Prostate gland (tissue), 2 donors: ENCODE results near the gene UBE2E2.

Experiments
- POLR2A ChIP-seq: fragments of 450-650 bp; IDR thresholded peaks from one replicate; pipeline ENCODE4 v1.6.1; 2016; ENCODE audit warnings: antibody characterized with exemption, mild to moderate bottlenecking
- POLR2AphosphoS5 ChIP-seq: sonication (generic); formaldehyde crosslinking; IDR thresholded peaks from one replicate; pipeline ENCODE4 v1.6.1; 2017; ENCODE audit warnings: antibody characterized with exemption
- TF ChIP-seq, protein P1 (sequence below), 4 experiments: fragments of 200-600 bp in 2 of 4; fragments of 450-650 bp in 2 of 4; sonication (generic) in 2 of 4; IDR thresholded peaks; 1 replicate in 3 of 4; 2 replicates in 1 of 4; pipeline ENCODE4 v1.5.1; 2016 to 2019; ENCODE audit warnings: antibody characterized with exemption in 4 of 4, mild to moderate bottlenecking in 2 of 4, moderate library complexity in 2 of 4

DNA sequence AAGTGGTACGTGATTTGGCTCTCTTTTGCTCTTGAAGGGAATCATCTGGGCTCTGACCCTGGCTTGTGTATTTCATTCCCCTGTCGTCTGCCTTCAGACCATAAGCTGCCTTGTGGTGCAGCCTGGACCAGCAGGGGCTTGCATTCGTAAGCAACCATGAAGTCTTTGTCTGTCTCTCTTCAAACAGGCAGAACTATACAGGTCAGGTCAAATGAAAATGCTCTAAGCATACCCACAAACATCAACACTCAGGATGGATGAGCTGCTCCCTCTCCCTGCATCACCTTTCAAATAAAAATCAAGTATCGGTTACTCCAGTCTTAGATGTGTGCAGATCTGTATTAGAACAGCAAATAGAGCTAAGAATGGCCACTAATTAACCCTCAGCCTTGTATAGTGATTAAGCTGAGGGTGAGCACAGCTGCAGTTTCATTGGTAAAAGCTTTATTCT, 334.0 kb downstream of the UBE2E2 start:
- TF ChIP-seq, protein P1, sequence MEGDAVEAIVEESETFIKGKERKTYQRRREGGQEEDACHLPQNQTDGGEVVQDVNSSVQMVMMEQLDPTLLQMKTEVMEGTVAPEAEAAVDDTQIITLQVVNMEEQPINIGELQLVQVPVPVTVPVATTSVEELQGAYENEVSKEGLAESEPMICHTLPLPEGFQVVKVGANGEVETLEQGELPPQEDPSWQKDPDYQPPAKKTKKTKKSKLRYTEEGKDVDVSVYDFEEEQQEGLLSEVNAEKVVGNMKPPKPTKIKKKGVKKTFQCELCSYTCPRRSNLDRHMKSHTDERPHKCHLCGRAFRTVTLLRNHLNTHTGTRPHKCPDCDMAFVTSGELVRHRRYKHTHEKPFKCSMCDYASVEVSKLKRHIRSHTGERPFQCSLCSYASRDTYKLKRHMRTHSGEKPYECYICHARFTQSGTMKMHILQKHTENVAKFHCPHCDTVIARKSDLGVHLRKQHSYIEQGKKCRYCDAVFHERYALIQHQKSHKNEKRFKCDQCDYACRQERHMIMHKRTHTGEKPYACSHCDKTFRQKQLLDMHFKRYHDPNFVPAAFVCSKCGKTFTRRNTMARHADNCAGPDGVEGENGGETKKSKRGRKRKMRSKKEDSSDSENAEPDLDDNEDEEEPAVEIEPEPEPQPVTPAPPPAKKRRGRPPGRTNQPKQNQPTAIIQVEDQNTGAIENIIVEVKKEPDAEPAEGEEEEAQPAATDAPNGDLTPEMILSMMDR (IDR thresholded peaks at IDR 0.05) = no peak
- TF ChIP-seq POLR2A (no peak), POLR2AphosphoS5 (no peak)
